ENCODE data around the gene OCSTAMP.
A peak's percentile ranks its signal among the peaks of the same experiment; 100 is the strongest.

The OCSTAMP gene

DNA sequence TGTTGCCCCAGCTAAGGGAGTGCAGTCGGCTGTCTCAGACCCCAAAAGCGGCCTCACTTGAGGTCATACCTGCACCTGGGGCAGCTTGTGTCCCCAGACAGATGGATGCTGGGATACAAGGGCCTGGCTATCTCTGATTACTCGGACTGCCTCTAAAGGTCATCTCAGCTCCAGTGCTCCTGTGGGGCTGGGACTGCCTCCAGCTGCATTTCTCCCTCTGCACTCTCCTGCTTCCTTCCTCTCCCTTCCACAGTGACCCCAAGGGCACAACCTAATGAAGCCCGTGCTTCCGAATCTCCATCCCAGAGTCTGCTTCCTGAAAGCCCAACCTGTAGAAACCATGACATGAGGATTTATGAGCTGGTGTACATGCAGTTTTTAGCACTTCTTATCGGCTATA lies 22.8 kb upstream of the OCSTAMP start:
- no peak for DNase-seq

DNA sequence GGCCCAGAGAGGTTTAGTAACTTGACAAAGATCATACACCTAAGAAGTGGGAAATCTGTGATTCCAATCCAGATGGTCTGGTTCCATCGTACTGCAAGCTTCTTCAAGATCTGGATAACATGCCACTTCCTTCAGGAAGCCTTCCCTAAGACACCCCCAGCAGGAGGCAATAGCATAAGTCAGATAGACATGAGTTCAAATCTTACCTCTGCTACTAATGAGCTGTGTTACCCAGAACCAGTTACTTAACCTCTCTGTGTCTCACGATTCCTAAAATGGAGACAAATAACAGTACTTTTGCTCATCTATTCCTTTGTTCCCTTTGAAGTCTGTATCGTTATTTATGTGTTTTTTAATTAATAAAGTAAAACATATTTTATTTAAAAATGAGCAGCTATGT lies 22.3 kb upstream of the OCSTAMP start:
- DNase-seq = no peak

DNA sequence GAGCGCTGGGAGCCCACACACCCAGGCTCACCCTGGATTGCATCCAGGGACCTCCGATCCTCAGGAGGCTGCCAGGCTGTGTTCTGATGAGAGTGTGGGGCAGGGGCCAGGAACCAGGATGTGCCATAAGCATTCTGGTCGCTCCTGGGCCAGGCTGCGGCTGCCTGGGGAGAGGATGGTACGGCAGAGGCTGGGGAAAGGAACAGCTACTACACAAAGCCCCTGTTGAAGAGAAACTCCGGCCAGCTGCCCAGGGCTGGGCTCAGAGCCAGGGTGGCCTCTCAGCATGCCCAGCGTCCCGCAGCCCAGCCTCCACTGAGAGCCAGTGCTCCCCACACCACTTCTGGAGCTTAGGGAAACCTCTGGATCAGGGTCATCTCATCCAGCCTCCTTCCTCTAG lies 21.7 kb upstream of the OCSTAMP start:
- peak; percentile 94 to 97 for DNase-seq

DNA sequence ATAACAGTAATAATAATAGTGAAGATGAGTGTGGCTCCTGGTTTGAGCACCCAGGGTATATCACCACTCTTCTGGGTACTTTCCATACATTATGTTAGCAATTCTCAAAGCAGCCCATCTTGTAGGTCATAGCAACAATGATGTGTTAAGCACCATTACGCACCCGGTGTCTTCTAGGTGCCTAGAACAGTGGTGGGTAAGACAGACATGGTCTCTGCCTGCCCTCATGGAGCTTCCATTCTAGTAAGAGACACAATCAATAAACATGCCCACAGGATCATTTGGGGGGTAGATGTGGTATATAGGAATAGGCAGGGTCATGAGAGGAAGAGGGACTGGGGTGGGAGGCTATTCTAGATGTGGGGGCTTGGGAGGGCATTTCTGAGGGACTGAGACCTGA lies 21.0 kb upstream of the OCSTAMP start:
- no peak for DNase-seq

DNA sequence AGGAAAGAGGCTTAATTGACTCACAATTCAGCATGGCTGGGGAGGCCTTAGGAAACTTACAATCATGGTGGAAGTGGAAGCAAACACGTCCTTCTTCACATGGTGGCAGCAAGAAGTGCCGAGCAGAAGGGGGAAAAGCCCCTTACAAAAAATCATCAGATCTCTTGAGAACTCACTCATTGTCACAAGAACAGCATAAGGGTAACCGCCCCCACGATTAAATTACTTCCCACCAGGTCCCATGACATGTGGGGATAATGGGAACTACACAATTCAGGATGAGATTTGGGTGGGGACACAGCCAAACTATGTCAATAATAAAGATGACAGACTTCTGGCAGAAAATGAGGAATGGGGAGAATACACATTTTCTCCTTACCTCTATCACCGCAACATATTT lies 20.5 kb upstream of the OCSTAMP start:
- no peak for DNase-seq

DNA sequence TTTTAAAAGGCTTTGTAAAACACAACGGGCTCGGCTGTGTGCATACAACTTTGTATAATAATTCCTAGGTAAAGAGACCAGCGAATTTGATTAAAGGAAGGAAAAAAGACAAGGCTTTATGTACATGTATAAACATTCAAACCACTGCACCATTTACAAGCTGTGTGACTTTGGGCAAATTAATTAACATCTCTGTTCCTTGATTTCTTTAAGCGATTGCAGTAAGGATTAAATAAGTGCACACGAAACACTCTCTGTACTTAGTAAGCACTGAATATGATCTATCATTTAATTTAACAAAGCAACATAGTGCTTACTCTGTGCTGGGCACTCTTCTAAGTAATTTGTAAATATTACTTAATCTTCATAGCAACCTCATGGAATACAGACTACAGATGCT lies 19.5 kb upstream of the OCSTAMP start:
- no peak for DNase-seq

DNA sequence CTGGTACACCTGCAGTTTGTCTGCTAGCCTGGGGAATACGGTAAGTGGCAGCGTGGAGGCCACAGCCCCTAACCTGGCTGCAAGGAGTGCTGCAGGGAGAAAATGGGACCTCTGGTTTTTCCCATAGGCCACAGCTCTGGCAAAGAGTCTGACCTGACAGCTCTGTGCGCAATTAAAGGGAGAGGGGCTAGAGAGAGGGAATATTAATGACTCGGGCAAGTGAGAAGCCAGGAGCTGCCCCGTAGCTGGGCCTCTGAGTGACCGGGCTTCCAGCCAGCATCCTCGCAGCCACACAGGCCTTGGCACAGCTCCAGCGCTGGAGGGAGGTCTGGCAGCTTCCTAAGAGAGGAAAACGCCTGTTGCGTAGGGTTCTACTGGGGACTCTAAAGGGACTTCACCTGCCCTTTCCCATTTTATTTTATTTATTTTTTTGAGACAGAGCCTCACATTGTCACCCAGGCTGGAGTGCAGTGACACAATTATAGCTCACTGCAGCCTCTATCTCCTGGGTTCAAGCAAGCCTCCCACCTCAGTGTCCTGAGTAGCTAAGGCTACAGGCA lies 18.2 kb upstream of the OCSTAMP start:
- DNase-seq = peak; percentile 92

DNA sequence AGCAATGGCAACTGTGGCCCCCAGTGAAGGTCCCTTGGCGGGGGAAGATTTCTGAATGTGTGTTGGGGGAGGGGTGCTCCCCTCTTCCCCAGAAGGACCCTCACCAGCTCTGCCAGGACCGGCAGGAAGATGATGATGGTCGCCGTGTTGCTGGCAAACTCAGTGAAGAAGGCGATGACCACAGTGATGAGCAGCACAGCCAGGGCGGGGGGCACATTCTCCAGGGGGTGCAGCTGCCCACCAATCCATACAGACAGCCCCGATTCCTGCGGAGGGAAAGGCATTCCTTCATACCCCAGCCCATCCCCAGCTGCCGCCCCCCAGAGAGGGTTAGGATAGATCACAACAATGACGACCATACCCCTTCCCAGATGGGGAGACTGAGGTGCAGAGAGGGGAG lies 15.7 kb upstream of the OCSTAMP start:
- DNase-seq = no peak

DNA sequence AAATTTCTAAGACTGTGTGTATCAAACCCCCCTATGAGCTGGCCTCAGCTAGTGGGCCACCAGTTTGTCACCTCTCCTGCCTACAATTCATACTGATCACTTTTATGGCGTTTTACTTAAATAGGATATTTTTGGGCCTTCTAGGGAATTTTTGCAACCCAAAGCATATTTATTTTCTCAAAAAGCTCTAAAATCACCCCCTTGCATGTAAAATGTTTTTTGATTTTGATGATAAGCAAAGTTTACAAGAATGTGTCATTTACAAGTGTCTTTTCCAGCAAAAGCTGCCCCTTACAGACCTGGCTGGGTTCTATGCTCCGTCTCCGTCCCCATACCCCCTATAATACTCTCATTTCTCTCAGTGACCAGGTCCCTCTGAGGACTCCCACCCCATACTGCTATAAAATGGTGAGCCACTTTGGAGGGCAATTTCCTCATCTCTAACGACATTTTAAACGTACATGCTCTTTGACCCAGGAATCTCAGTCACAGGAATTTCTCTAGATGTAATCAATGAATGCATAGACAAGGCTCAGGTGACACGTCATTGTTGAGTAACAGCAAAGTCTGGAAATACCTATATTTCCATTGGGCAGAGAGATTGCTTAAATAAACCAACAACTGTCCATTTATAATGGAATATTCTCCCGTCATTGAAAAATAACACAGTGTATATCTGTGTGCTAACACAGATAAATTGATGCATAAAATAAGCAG lies 13.9 kb upstream of the OCSTAMP start:
- no peak for DNase-seq

DNA sequence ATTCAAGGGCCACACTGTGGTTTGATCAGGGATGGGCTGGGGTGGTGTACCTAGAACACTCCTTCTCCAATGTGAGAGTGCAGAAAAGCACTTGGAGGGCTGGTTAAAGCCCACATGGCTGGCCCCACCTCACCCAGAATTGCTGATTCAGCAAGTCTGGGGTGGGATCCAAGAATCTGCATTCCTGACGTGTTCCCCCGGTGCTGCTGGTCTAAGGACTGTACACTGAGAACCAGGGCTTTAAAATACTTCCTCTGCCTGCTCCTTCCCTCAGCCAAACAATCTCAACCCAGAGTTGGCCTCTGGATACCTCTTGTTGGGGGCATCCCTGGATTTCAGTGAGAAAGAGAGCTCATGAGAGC lies 13.4 kb upstream of the OCSTAMP start:
- no peak for DNase-seq

DNA sequence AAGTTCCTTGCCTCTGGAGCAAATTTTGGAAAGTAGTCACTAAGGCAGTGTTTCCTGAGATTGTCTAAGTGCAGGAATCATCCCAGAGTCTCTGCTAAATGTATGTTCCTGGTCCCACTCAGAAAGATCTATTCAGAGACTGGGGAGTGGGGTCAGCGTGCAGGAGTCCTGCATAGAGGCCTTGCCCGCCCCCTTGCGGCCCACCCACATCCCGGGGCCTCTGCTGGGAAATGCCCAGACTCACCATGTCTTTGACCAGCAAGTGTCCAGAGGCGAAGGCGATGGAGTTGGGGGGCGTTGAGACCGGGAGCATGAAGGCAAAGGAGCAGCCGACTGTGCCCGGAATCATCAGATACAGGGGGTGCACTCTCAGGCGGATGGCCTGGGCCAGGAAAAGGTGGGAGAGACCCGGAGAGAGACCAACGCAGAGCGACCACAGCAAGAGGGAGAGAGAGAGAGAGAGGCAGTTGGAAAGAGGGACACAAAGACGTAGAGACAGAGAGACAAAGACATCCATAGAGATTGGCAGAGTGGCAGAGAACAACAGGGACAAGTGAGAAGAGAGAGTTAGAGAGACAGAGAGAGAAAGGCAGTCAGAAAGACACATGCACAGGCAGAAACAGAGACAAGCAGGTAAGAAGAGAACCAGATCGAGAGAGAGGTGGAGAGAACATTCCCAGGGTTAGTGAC lies 12.9 kb upstream of the OCSTAMP start:
- peak; percentile 47 to 67 for DNase-seq

DNA sequence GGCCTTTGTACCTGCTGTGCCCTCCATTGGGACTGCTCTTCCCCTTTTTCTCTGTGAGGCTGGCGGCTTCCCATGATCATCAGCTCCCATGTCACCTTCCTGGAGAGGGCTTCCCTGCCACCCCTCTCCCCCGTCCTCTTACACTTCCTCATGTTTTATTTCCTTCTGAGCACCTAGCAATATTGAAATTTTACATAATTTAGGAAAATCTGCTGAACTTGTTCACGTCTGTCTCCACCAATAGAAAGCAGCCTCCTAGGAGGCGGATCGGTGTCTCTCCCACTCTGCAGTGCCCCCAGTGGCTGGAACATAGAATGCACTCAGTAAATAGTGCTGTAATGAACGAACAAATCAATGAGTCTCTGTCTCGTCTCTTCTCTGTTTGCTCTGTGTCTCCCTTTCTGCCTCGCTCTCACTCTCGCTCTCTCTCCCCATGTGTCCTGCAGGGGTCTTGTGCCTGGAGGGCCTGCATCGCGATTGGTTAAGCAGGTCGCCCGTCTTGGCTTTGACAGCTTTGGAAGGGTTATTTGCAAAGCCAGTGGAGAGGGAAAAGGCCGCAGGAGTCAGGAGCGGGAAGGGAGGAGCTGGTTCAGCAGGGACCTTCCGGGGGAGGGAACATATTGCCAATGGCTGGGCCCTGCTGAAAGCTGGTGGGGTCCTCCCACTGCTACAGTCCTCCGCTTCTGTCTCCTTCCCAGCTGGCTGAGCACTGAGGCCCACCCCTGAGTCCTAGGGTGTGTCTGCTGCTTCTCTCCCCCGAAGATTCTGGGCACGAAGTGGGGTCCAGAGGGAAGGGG lies 12.1 kb upstream of the OCSTAMP start:
- peak; percentile 74 to 87 for DNase-seq

DNA sequence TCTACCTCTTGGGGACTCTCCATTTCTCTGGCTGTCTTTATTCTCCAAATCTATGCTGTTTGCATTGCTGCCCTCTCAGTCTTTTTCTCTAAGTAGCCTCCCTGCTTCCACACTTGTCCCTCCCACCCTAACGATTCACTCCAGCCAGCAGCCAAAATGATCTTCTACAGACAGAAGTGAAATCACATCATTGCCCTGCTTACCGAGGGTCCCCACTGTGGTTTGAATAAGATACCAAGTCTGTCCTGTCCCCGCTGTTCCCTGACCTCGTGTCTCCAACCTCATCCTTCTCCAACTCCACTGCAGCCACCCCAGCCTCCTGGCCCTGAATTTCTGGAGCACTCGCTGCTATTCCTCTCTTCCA lies 11.5 kb upstream of the OCSTAMP start:
- DNase-seq = no peak

DNA sequence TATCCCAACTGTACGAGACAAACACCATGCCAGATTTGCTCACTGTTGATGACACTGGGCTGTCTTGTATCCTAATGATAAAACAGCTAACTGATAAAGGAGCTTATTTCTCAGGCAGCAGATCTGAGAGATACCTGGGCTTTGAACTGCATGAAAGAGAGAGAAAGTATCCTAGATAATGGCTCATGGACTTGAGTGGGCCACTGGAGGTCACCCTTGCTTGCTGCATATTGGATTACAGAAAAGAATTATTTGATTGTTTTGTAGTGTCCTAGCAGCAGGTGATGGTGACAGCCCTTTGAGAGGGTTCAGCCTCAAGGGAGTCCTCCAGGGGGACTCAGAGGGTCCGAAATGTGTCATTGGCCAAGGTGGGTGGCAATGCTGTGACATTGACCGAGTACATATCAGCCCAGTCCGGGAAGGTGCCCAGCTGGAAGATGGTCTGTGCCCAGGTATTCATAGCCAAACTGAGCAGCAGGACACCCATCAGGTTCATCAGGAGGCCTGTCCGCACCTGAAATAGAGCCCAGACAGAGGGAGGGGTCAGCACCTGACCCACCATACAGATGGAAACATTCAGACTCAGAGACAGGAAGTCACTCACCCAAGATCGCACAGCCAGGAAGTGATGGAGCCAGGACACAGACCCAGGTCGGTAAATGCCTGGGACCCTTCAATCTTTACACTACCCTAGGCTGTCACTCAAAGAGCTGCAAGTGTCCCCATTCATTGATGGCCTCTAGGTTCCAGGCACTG lies 9.4 kb upstream of the OCSTAMP start:
- DNase-seq = peak; percentile 34 to 69

DNA sequence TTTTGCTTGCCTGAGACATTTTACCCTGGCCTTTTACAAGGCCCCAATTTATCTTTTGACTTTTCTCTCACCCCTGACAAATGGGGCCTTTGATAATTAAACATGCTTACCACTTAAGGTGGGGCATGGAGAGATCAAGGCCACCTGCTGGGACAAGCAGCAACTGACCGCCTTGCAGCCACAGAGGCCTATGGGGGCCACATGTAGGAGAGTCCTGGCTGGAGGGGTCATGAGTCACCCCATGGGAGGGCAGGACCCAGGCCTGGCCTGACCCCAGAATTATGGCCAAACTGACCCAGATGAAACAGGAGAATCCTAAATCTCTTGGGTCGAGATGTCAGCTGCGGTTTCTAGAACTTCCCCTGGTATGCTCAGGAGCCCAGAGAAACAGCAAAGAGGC lies 8.5 kb upstream of the OCSTAMP start:
- DNase-seq = no peak

DNA sequence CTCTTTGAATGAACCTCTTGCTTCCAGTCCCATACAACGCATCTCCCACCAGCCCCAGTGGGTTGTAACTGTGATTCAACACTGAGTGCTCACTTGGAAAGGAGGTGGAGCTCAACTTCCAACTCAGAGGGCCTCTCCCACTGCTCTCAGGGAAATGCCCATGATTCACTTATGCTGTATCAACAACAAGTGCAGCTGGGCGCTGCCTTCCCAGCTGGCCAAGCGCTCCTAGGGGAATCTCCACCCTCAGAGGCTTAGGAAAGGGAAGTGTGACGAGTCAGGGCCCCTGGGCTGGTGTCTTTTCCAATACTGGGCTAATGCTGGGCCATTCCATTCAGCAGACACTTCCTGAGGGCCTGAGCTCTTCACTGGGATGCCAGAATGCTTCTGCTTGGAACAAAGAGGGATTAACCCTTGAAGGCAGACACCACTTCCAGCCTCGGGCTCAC lies 8.1 kb upstream of the OCSTAMP start:
- DNase-seq = peak in 1 of 2 donors; percentile 15

DNA sequence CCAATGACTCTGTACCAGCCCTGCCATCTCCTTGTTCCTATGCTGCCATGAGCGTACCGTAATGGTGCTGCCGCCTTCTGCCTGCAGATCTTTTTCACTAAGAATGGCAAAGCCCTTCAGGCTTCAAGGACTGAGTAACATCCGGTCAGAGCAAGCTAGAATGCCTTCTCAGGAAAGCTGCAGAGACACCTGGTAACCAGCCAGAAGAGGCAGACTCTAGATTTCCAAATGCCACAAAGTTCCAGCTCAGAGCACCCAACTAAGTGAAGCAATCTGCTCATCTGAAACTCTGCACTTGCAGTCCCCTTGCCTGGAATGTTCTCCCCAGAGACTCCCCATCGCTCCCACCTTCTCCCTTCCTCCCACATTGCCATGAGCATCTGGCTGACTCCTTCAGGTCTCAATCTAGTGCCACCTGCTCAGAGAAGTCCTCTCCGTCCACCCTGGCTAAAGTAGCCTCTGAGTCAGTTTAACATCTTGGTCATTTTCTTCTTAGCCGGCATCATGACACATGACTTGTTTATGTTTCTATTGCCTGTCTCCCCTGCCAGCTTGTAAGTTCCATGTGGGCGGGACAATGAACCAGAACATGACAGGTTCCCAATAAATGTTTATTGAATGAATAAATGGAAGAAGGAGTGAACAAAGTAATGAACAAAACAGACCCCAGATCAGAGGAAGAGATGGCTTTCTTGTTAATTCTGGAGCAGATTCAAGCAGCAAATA lies 6.9 kb upstream of the OCSTAMP start:
- DNase-seq = no peak

DNA sequence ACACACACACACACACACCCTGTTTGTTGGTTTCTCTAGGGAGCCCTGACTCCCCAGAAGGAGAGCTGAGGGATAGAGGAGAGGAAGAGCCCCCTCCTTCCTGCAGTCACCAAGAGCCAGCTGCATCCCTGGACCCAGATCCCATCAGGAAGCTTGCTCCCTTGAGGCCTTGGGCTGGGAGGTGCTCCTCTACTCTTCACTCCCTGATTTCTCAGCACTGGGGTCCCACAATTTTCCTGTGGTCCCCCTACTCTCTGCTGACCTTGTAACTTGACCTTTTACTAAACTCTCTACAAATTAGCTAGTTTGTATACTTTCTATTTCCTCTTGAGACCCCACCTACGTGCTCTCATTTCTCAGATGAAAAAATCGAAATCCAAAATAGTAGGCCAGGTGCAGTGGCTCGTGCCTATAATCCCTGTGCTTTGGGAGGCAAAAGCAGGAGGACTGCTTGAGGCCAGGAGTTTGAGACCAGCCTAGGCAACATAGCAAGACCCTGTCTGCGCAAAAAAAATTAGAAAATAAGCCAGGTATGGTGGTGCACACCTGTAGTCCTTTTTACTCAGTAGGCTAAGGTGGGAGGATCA lies 5.0 kb upstream of the OCSTAMP start:
- no peak for DNase-seq

DNA sequence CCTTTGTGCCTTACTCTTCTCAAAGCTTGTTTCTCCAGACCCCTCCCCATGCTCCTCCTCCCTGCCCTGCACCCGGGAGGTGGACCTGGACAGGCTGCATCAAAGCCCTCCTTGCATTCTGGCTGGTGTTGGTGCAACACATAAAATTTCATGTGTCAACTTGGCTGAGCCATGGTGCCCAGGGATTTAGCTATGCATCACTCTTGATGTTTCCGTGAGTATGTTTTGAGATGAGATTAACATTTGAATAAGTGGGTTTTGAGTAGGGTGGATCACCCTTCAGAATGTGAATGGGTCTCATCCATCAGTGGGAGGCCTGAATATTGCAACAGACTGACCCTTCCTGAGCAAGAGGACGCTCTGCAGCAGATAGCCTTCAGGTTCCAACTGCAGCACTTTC lies 4.4 kb upstream of the OCSTAMP start:
- no peak for DNase-seq

DNA sequence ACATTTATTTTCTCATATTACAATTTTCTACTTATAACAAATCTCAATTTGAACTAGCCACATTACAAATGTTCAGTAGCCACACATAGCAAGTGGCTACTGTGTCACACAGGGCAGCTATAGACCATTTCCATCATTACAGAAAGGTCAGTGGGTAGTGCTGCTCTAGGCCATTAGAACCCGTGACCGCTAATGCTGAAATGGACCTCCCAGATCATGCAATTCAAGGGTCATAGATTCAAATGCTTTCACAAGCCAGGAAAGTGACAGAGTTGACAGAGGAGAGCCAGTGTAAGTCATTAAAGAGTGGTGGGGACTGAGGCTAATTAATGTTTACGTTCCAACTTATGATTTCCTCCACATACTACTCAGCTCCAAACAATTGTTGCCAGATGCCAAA lies 3.5 kb upstream of the OCSTAMP start:
- no peak for DNase-seq

Data from hippocampal formation (tissue), 2 donors.